Breast epithelium (tissue), 3 donors: ENCODE results near the gene TOB1.

ENCODE experiments used
- POLR2A ChIP-seq: fragments of 450-650 bp; IDR thresholded peaks from one replicate; pipeline ENCODE4 v1.6.1; 2016; ENCODE audit warnings: antibody characterized with exemption, mild to moderate bottlenecking, moderate library complexity
- TF ChIP-seq, protein P1 (sequence below), 3 donors: fragments of 450-650 bp; IDR thresholded peaks; one replicate each; pipeline ENCODE4 v1.5.1; 2016 to 2017; ENCODE audit warnings: antibody characterized with exemption in 3 of 3, mild to moderate bottlenecking in 3 of 3, moderate library complexity in 3 of 3

DNA sequence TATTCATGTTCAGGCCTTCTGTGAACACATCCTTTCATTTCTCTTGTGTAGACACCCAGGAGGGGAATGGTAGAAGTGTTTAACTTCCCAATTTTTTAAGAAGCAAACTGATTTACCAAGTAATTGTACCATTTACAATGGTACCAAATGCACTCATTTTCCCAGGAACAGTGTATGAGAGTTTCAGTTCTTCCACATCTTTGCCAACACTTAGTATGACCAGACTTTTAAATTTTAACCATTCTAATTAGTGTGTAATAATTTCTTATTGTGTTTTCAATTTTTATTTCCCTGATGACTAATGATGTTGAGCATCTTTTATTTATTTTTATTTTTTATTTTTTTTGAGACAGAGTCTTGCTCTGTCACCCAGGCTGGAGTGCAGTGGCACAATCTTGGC, 41.0 kb downstream of the TOB1 start:
- TF ChIP-seq, protein P1, sequence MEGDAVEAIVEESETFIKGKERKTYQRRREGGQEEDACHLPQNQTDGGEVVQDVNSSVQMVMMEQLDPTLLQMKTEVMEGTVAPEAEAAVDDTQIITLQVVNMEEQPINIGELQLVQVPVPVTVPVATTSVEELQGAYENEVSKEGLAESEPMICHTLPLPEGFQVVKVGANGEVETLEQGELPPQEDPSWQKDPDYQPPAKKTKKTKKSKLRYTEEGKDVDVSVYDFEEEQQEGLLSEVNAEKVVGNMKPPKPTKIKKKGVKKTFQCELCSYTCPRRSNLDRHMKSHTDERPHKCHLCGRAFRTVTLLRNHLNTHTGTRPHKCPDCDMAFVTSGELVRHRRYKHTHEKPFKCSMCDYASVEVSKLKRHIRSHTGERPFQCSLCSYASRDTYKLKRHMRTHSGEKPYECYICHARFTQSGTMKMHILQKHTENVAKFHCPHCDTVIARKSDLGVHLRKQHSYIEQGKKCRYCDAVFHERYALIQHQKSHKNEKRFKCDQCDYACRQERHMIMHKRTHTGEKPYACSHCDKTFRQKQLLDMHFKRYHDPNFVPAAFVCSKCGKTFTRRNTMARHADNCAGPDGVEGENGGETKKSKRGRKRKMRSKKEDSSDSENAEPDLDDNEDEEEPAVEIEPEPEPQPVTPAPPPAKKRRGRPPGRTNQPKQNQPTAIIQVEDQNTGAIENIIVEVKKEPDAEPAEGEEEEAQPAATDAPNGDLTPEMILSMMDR (IDR thresholded peaks at IDR 0.05), result no peak
- no peak for TF ChIP-seq POLR2A
